HG03066 (cell line): ENCODE data around the gene HS6ST2.

ENCODE experiments used
- ATAC-seq: cut with Tn5 transposase; IDR thresholded peaks from one replicate; pipeline ENCODE4 v1.9.1; 2021; ENCODE audit warnings: low read depth; ENCODE audit not compliant: unreplicated experiment

HS6ST2 gene

DNA sequence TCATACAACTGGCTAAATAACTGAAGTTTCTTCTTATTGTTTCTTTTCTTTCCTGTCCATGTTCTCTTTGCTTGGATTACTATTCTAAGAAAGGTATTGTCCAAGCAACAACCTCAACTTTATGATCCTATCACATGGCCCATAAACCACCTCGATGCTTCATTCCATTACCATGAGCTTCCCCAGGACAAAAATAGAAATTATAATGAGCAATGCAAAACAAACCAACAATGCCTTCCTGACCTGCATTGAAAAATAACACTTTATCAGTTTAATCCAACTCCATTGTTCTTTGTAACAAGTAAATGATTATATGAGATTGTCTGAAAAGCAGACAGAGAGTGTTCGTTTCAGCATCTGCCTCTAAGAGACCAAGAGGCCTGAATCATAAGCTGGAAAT lies 148.8 kb downstream of the HS6ST2 start:
- no peak for ATAC-seq

DNA sequence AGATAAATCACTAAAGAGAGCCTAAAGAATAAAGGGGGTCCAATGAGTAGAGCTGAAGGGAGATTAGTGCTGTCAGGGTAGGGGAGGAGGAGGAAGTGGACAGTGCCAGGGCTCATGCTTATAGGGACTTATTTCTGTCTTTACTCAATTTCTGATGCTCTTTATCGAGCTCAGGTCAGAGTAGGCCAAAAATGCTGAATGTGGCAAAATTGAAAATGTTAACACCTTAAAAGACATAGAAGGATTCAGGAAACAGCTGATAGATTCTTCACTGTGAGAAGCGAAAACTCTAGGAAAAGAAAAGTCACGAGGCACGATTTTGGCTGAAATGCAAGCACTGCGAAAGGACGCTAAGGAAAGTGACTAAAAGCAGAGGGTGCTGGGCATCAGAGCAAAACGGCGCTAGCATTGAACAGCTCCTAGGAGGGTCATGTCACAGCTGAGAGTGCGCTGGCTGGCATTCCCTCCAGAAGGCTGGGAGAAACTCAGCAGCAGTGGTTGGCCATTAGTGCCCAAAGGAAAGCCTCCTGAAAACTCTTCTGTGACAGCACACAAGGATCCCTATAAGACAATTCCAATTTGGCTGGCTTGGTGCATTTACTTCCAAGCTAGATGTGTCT lies 150.9 kb downstream of the HS6ST2 start:
- no peak for ATAC-seq

DNA sequence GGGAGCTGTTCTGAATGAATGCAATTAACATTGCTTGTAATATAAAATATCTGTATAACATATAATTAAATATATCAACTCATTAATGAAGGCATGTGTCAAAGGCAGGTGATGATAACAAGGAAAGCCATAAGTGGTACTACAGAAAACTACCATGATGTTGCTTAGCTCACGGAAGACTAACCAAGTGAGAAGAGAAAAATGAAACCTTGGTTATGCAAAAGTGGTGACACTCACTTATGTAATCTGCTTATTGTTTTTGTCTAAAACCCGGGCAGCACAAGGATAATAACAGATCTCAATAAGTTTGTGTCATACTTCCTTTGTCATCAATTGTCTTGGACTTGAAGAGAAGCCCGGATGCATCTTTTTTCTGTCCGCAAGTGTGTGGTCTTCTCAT lies 156.4 kb downstream of the HS6ST2 start:
- no peak for ATAC-seq

DNA sequence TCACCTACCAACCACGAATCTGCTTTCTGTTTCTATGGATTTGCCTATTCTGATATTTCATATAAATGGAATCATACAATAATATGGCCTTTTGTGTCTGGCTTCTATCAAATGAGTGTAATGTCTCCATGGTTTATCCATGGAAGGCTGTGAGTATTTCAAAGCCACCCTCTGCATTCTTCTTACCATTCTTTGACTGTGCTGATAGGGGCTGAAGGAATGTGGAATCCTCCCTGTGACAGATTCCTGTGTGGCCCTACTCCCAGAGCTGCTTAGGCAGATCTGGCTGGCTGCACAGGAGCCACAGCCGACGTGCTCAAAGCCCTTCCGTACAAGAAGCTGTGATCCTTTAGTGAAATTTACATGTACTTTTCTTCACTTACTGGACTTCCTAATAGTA lies 163.2 kb downstream of the HS6ST2 start:
- ATAC-seq: no peak

DNA sequence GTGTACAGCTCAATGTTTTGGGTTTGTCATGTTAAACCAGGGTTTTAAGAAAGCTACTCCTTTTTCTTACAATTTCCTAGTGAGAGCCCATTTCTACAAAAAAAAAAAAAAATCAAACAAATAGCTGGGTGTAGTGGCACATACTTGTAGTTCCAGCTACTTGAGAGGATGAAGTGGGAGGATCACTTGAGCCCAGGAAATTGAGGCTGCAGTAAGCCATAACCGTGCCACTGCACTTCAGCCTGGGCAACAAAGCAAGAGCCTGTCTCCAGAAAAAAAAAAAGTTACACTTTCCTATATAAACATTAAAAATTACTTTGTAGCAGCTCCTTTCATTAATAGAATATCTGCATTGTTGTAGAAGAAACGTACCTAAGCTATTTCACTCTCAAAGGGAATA lies 166.7 kb downstream of the HS6ST2 start:
- ATAC-seq: no peak

DNA sequence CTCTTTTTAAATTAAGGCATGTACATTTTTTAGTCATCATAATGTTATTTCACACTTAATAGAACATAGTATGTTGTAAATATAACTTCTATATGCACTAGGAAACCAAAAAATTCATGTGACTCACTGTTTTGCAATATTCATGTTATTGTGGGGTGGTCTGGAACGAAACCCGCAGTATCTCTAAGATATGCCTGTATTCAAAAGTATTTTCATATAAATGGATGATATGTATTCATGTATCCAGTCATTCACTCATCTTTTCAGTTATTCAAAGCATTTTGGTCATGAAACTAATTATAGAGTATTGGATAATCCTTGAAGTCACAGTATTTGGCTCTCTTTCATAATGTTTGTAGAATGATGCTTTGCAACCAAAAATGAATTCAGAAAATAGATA lies 168.1 kb downstream of the HS6ST2 start:
- no peak for ATAC-seq

DNA sequence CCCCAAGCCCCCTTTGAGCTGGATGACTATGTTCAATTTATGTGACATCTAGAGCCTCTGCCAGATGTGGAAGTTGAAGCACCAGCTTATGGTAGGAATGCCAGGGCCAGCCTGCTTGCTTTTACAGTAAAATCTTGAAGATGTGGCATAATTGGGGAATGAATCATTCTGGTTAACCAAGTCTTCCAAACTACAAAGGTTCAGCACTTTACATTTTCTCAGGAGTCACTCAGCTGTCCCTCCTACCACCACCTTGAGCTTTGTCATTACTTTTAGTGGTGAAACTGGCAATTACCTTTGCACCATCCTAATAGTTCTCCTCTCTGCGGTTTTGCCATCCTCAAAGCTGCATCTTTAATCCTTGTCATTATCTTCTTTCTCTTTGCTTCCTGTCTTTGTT lies 172.2 kb downstream of the HS6ST2 start:
- no peak for ATAC-seq

DNA sequence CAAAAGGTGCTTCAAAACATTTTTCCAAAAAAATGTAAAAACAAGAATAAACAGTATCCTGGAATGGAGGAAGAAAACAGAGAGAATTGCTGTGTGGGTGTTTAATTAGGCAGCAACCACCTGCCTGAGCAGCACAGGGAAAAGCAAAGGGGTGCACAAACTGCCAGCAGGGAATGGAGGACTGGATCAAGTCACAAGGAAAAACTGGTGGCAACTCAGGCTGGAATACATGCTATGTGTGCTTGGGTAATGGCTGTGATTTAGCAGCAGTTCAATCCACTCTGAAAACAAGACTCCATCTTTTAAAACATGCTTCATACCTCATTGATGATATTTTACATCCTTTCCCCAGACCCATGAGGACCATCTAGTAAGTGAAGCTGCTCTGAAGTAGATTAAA lies 179.5 kb downstream of the HS6ST2 start:
- no peak for ATAC-seq

DNA sequence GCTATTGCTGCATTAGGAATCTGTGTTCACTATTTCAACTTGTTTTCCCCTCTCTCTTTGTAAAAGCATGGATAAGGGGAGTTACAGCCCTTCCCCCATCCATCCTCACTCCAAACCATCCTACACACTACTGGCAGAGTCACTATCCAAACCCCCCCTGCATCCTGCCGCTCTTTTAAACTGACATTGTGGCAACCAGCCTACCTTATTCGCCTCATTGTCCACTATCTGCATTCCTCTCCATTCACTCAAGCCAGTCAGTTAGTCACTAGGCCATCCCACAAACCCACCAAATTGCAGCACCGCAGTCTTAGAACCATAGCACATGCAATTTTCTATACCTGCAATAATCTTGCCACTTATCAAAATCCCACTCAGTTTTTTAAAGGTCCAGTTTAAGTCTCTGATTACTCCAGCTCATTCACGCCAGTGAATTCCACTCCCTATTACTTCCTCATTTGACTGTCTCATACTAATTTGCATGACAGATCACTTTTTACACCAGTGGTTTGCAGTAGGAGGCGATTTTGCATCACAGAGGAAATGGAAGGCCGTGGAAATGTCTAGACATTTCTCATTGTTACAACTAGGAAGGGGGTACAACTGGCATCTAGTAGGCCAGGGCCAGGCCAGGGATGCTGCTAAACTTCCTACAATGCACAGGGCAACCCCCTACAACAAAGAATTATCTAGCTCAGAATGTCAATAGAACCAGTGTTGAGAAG lies 181.8 kb downstream of the HS6ST2 start:
- ATAC-seq: no peak

DNA sequence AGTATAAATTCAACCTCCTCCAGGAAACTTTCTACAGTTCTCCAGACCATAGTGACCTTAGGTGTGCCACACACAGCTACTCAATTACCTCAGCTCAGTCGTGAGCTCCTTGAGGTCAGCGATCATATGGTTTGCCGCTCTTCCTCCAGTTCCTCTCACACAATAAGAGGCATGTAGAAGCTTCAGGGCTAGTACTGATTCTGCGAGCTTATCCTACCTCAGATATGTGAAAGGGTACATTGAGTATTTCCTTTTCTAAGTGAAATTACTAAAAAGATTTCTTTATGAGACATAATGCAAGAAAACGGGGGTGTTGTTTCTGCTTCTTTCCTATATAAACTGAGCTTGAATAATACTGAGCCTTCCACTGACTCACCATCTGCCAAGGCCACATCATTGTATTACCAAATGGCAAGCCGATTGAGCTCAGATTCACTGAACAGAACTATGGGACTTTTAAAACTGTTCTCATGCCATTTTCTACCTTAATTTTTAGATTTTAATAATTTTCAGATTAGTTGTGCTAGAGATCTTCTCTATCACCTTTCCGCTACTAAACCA lies 183.1 kb downstream of the HS6ST2 start:
- ATAC-seq: no peak

DNA sequence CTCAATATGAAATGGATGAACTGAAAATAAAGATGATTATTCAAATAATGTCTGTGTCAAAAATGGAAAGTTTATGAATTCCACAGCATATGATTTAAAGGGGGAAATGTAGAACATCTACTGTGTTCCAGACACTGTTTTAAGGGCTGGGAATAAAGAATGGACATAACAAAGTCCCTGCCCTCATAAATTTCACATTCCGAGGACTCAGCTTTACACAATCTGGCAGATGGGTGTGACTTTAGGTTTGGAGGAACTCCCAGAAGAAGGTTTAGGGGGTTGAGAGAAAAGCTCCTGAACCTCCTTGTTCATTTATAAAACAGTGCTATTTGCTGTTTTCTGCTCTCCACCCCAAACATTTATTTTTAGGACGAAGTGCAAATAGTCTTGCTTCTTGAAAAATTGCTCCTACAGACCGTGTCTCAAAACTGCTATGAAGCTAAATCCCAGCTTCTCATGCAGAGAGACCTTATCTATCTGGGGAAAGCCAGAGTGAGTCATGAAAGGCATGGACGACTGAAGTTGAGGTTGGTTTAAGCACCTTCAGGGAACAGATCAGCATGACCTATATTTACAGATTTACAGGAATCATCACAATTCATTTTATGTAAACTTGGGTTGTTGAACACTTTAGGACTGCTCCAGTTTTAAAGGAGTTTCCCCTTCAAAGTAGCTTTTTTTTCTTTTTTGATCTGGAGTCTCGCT lies 184.3 kb downstream of the HS6ST2 start:
- no peak for ATAC-seq

DNA sequence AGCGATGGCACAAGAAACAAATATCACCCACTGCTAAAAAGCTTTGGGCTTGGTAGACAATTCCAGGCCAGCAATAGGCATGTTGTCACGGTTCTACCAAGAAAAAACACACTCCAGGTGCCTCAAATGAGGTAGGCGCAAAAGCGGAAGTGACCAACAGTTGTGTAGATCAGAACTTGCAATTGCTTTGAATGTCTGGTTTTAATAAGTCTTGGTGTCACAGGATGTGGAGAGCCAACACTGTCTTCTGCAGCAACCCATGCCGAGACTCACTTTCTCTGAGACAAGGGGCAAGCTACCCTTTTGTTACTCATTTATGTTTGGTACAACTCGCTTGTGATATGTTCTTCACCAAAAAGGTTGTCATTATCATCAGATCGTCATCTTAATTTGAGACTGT lies 188.8 kb downstream of the HS6ST2 start:
- ATAC-seq: no peak

DNA sequence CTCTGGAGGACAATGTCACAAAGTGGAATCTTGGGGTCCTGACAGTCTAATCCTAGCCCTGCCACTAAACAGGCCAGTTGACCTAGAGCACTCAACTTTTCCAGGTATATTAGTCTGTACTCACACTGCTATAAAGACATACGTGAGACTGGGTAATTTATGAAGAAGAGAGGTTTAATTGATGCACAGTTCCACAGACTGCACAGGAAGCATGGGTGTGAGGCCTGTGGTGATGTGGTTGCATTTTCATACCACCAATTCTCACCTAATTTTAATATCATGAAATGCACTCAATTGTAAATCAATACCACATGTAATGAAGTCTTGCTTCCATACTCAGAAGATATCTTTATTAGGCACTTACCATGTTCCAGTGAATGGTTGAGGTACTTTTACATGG lies 192.0 kb downstream of the HS6ST2 start:
- ATAC-seq: no peak

DNA sequence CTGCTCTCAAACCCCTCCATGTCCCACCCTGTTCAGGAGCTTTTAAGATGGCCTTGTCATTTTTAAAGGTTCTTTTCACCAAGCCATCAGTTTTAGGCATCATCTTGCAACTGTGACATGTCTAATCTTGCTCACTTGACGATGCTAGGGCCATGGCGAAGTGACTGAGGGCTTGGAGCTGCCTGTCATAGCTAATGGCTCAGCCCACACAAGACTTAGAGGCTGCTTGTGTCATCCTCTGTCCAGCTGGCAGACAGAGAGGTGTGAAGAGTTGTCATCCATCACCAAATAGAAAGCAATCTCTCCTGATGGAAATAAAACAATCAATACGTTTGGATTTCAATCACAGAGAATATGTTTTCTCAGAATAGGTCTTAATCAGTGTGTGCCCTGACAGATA lies 194.9 kb downstream of the HS6ST2 start:
- ATAC-seq: no peak

DNA sequence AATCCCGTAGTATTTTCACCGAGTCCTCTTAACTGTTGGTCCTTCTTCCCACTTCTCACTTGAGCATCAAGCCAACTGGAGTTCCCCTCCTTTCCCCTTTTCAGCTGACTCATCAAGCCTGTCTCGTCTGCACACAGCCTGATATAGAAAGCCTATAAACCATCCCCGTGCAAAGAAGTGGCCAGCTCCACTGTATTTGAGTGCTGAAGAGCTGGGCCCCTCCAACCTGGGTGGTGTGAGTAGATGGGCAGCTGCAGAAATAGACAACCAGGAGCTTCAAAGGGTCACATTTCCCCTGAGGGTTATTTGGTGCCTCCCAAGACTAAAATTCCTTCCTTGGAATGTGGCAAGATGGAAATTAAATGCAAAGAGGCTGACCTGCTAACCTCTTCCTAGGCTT lies 199.7 kb downstream of the HS6ST2 start:
- no peak for ATAC-seq

DNA sequence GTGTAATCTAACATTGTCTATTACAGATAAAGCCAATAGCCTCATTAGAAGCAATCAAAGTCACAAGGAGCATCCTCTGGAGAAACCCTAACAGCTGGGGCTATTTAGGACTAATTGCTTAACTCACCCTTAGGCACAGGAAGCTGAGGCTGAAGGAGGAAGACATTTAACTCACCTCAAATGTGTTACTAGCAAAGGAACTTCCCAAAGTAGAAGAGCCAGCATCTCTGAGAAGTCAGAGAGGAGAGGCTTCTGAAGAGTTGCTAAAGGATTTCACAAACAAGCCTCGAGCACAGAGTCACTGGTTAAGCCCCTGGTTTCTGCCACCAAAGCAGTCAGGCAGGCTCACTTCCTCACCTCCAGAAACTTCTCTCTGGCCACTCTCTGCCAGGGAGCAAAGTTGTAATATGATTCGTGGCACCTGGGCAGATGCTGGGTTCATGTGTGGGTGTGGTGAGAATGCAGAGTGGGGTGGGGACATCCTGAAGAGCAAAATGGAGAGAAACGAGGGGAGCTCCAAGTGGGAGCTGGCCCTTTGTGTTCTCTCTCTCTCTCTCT lies 201.3 kb downstream of the HS6ST2 start:
- ATAC-seq: no peak

DNA sequence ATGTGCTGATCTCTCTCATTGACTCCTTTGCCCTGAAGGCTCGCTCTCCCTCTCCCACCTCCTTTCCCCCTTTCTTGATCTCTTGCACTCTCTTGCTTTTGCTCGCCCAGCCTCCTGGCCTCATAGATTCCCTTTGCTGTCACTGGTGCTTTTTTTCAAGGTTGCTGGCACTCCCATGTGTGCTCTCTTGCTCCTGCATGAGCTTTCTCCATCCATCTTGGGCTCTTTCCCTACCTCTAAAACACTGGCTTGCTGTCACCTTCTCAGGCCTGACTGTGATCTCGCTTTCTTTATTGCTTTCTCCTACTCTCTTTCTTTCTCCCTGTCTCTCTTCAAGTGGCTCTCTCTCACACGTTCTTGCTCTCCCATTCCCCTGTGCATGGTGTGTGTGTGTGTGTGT lies 202.0 kb downstream of the HS6ST2 start:
- ATAC-seq: no peak

DNA sequence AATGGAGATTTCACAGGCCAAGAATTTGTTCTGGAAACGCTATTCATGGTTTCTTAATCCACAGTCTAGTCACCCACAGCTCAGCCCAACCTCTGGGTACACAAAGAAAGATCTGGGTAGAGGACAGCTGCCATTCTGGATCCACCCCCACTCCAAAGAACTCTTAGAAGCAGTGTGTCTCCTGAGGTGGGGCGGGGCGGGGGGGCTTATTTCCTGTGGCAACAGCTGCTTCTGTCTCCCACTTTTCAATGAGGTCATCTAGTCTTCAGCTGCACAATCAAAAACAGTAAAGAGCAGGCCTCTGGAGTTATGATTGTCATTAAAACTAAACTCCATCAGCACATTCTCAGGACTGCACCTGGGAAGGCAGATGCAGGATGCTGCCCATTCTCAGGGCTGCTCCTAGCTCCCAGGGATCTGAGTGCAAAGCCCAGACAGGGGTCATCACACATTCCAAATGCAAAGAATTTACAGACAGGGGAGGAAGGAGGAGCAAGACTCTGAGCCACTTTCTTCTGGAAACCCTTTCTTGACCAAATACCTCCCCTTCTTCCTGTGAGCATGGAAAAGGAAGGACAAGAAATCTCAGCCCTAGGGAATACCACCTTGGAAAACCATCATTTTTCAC lies 207.3 kb downstream of the HS6ST2 start:
- no peak for ATAC-seq

DNA sequence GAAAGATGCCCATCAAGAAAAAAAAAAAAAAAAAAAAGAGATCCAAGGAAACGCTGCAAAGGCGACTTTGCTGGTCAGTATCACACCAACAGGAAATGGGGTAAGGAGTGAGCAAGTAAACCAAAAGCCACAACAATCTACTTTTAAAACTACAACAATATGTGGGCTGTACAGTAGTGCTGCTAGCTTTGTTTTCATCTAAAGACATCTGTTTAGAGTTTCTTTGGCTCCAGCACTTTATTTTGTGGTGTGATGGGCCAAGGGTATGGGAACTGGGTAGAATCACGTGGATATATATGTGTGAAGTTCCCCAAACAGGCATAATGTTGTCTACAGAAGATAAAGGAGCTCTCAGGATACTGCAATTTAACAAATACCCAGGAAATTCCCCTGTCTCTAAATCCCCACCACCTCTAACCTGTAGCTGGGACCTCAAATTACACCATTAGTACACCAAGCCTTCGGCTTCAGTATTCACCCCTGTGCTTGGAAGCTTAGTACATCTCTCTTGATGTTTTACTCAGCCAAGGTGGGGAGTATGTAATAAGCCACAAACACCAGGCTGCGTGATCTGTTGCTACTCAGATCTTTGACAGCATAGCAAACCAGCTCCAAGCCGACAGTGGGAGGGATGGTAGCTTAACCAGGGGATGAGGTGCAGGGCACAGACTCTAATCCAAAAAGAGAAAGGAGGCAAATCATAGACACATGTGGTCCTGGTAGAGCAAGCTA lies 207.9 kb downstream of the HS6ST2 start:
- ATAC-seq: no peak

DNA sequence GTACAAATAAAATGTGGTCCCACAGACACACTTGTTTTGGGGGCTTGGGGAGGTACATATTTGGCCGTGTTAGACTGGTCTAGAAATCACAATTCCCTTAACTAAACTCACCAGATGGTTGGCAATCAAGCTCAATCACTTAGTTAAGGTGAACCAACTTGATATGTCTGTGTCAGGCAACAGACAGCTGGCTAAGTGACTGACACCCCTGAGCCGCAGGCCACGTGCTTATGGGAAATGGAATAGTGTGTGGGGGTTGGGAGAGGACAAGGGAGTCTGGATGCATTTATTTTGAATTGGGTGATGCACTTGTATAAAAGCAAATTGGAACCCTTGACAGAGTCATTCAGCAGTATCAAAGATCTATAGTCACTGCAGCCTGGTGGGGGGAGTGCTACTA lies 209.0 kb downstream of the HS6ST2 start:
- ATAC-seq: no peak
